CD4-positive, alpha-beta T cell treated with Interleukin-1 beta for 1 hour (primary cell): ENCODE data around the gene ZGLP1.
"Not testable (repeated sequence)": the region's sequence is repeated elsewhere in the genome, so short reads cannot be mapped to it uniquely, and the experiment has no call there.

Source experiments
- DNase-seq, 2 donors: peaks; one replicate each; pipeline ENCODE4 v3.0.0-alpha.2; 2020 to 2022

ZGLP1 gene

DNA sequence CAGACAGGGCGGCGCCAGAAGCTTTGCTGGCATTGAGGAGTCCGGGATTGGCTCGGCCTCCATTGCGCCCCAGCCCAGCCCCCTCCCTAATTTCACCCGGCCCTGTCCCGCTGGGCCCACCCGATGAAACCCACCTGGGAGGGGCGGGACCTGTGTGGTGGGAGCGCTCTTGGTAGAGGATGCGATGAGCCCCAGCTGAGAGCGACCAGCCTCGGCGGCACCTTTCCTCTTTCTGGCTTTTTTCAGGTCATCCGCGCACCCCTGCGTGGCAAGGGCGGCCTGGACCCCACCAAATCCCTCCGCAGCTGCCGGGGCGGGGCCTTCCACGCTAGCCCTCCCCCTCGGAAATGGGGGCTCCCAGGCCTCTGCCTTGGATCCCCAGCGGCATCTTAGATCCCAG lies at the start of gene ZGLP1:
Gene ZGLP1 (minus strand): TSS at position 393 of the 400 bp plus-strand sequence.
- no peak for DNase-seq

DNA sequence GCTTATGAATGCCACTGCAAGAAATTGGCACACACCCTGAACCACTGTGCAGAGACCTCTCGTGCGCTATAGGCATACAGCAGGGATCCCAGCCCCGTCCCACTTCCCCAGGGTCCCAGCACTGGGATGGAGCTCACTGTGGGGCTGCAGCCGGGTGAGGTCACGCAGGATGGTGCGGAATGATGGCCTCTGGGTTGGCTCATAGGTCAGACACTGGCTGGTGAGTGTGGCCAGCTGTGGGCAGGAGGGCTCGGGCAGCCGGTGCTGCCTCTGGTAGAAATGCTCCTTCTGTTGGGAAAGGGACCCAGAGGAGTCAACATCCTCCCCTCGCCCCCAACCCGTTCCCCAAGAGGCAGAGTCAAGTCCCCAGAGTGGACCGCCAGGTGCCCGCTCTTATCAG lies 46.8 kb upstream of the ZGLP1 start:
- no peak for DNase-seq

DNA sequence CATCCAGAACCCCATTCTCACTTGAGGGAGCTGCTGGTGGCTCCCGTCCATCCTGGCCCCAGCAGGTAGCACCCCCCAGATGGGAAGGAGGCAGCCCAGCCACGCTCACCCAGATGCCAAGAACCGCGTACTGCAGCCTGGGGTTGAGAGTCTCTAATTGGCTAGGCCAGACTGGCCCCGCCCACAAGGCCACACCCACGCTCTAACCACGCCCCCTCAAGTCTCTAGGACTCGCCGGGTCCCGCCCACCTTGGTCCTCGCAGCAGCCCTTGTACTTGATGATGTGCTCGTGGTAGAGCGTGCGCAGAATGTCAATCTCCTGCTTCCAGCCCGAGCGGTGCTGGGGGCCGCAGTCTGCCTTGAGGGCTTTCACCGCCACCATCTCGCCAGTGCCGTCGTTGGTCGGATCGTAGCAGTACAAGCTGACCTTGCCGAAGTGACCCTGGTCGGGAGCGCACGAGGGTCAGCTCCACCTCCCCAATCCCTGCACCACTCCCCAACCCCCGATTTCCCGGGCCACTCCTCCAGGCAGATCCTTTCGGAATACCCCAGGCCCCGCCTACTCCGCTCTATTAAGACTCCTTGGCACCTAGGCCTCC lies 44.3 kb upstream of the ZGLP1 start:
- peak; percentile 36 to 39 for DNase-seq

DNA sequence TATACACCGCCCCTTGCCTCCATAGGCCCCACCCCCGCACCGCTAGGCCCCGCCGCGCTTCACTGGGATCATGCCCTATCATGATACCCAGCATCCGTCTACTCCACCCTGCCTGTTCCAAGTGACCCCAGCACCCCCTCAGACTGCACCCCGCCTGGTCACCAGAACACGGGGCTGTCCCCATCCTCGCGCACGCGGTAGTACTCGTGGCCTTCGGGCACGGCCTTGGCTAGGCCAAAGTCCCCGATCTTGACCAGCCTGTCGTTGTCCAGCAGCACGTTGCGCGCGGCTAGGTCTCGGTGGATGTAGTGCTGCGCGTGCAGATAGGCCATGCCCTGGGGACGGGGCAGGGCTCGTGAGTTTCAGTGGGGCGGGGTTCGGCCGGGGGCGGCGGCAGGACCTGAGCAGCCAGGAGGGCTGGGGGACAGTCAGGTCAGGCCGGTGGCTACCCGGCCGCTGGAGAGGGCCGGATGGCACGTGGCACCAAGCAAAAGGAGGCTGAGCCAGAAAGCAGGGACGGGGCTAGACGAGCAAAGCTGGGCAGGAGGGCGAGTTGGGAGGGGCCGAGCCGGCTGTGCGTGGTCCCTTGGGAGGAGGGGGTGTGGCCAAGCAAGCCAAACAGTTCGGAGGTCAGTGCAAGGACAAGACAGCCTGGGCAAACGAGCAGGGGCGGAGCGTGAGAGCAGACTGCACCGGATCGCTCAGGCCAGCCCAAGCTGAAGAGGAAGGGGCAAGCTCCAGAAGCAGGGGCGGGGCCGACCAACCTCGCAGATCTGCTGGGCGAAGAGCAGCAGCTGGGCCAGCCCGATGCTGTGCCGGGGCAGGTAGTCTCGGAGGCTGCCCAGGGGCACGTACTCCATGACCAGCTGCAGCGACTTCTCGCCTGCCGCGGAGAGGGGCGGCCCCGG lies 43.4 kb upstream of the ZGLP1 start:
- no peak for DNase-seq

DNA sequence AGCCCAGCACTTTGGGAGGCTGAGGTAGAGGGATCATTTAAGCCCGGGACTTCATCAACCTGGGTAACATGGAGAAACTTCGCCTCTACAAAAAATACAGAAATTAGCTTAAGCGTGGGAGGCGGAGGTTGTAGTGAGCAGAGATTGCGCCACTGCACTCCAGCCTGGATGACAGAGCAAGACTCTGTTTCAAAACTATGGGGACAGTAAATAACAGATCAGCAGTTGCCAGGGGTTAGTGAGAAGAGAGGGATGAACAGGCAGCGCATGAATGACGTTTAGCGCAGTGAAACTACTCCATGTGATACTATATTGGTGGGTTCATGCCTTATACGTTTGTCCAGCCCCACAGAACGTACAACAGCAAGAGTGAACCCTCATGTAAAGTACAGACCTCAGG lies 36.9 kb upstream of the ZGLP1 start:
- peak in 1 of 2 donors; percentile 66 for DNase-seq

DNA sequence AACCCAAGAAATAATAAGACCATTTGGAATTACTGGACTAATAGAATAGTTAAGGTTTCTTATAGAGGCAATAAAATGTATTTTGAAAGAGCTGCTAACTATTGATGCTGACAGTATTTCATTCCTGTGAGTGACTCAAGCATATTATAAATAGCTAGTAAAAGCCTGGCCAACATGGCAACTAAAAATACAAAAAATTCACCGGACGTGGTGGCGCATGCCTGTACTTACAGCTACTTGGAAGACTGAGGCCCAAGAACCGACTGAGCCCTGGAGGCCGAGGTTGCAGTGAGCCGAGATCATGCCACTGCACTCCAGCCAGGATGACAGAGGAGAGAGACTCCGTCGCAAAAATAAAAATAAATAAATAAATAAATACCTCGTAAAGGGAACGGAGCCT lies 35.2 kb upstream of the ZGLP1 start:
- DNase-seq, result no peak

DNA sequence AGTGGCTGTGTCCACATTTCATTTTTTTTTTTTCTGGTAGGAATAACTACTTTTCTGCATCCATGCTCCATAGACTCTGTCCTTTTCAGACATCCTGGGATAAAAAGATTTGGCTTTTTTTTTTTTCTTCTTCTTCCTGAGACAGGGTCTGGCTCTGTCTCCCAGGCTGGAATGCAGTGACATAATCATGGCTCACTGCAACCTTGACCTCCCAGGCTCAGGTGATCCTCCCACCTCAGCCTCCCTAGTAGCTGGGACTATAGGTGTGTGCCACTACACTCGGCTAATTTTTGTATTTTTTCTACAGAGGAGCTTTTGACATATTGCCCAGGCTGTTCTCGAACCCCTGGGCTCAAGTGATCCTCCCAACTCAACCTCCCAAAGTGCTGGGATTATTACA lies 33.9 kb upstream of the ZGLP1 start:
- no peak for DNase-seq

DNA sequence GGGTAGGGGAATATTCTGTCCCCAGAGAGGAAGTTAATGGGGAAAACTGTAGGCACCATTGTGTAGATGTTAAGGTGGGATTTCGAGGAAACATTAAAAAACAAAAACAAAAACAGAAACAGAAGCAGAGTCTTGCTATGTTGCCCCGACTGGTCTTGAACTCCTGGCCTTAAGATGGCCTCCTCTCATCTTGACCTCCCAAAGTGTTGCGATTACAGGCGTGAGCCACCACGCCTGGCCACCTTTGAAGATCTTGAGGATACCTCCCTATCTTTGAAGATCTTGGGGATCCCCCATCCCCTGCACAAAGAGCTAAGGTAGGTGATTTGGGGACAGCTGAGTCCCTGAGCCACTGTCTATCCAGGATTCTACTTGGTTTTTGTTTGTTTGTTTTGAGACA lies 30.4 kb upstream of the ZGLP1 start:
- DNase-seq, result no peak

DNA sequence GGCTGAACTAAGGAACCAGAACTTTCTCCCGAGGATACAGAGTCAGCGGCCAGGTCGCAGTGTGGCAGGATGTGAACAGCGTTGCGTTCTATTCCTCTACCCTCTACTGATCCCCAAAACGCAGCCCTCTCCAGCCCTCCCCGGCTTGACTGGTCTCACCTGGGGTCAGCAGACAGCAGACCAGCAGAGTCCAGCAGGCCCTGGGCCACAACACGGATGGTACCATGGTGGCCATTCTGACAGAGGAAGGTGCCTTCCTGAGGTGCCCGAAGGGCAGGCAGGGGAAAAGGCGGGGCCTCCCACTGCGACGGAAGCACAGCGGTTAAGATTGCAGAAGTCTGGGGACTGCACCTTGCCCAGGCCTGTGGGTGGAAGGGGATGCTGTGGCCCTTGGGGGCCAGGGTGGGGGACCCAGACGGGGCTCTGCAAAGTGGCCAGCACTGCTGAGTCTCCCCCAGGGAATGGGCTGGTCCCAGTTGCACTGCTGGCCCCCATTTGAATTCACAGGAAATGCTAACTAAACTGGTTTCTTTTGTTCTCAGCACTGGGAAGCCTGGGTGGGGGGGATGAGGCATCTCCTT lies 29.9 kb upstream of the ZGLP1 start, which contains the start of gene ICAM3:
Gene ICAM3 (minus strand): TSS at position 245 of the 581 bp plus-strand sequence. CDS start 10 bp downstream, at position 235.
- DNase-seq, result peak; percentile 61 to 68

DNA sequence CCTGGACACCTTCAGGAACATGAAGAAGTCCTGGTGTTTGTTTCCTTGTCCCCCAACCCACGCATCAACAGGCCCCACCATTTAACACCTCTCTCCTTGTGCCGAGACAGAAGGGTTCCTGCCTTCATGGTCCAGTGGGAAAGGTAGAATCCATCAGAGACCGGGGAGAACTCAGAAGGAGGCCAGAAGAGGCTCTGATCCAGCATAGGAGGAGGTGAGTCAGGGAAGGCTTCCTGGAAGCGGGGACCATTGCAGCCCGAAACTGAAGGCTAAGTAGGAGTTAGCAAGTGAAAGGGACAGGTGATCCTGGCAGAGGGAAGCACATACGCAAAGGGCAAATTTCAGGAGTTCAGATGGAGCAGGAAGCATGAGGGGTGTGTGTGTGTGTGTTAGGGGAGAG lies 29.3 kb upstream of the ZGLP1 start:
- no peak for DNase-seq

DNA sequence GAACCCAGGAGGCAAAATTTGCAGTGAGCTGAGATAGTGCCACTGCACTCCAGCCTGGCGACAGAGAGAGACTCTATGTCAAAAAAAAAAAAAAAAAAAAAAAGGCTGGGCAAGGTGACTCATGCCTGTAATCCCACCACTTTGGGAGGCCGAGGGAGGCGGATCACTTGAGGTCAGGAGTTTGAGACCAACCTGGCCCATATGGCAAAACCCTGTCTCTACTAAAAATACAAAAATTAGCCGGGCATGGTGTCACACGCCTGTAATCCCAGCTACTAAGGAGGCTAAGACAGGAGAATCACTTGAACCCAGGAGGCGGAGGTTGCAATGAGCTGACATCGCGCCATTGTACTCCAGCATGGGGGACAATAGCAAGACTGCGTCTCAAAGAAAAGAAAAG lies 27.1 kb upstream of the ZGLP1 start:
- not testable (repeated sequence) for DNase-seq

DNA sequence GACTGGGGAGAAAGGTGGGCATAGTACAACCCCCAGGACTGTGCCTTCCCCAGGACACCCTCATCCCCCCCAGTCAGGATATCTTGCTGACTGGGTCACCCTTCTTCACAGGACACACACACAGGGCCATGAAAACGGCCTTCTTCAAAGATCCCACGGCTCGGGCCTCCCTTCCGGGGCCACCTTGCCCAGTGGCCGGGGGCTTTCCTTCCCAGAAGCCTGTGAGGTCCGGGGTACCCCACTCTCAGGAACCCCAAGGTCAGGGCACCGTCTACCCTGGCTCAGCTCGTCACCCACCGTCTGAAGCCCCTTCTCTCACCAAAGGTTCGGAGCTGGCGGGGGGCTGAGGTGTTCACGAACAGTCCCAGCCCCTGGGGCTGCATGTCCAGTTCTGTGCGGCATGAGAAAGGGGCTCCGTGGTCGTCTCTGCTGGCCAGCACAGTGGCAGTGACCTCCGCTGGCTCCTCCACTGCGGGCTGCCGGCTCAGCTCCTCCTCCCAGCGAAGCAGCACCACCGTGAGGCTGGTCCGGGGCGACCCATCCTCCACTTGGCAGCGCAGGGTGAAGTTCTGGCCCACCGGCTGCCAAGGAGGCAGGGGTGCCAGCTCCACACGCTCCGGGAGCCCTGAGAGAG lies 25.9 kb upstream of the ZGLP1 start:
- DNase-seq, result no peak

DNA sequence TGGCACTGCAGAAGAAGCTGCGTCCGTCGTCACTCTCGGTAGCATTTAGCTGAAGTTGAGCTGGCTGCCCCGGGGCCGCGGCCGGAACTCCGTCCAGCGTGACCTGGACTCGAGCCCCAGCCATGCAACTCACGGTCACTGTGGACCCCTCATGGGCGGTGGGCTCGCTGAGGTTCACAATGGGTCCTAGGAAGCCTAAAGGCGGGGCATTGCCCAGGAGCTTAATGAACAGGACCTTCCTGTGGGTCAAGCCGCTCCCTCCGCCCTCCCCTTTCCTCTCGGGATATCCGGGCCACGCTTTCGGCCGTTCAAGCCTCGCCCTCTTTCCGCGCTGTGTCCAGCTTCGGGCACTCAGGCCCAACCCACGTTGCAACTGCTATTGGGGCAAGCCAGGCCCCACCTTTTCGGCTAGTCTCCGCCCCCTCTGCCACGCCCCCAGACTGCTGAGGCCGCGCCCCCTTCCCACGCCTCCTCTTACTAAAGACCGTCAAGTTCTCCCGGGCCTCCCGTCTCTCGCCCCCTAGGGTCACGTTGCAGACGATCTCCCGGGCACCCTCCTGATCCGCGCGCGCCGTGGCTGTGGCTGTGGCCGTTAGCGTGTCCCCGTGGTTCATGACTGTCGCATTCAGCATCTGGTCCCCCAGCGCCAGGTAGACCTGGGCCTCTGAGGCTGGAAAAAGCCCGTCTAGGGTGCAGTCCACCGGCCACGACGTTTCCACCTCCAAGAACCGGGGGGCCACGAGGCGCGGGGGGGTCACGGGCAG lies 25.2 kb upstream of the ZGLP1 start:
- peak; percentile 29 for DNase-seq

DNA sequence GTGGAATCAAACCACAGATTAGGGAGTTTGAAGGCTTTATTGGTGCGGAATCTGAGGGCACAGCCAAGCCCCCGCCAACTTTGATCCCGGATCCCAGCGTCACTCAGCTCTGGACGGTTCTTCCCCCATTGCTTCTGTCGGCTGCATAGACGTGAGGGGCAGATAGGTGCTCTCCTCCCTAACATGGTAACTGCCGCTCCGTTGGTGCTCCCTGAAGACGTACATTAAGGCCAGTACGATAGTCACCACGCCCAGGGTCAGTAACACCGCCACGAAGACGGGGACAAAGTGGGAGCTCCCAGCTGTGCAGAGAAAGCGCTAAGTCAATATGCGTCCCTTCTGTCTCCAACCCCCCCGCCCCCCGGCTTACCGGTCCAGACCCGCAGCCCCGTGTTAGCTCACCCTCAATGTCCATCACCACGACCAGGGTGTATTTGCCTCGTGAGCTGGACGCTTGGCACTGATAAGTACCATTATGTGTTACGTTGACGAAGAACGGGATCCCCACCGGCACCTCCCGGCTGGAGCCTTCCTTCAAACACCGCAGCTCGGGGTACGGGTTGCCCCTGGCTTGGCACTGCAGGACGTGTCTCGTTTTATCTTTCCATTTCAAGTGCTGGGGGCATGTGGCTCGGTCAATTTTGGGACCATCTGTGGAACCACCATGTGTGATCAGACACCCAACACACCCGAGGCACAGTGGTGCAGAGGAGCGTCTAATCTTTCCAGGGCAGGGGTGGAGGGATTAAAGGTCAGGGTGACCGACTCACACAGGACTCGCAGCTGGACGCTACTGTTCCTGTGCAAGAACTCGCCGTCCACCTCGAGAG lies 24.4 kb upstream of the ZGLP1 start:
- no peak for DNase-seq

DNA sequence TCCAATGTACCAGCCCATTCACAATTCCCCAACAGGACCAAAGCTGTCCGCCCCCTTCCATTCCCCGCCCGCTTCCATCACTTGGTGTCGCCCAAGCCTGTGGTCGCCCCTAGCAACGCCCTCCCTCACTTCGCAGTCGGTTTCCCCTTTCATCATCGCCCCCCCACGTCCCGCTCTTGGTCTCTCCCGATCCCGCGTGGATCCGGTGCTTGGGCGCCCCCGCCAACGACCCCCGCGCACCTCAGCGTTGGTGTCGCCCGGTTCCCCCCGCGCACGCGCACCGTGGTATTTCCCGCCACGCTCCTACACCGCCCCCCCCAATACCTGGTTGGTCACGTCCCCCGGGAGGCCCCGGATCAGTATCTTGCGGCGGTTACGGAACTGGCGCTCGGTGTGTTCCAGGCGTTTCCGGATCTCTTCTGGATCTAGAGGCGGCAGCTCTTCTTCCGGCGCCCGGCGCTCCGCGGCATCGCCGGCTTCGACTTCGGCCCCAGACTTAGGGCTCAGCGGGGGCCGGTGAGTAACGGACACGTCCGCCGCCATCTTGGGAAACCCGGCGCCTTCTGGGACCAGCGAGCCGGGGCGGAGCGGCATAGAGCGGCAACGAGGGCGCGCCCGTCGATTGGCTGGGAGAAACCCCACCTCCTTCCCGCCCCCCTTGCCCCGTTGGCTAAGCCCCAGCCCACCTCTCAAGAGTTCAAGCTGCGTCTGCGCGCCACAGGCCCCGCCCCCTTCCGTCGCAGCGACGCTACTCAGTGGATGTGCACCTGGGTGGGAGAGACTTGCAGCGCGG lies 23.5 kb upstream of the ZGLP1 start, which contains the start of gene RAVER1:
Gene RAVER1 (minus strand): TSS at position 565 of the 793 bp plus-strand sequence. CDS start 22 bp downstream, at position 543.
- peak; percentile 98 for DNase-seq

DNA sequence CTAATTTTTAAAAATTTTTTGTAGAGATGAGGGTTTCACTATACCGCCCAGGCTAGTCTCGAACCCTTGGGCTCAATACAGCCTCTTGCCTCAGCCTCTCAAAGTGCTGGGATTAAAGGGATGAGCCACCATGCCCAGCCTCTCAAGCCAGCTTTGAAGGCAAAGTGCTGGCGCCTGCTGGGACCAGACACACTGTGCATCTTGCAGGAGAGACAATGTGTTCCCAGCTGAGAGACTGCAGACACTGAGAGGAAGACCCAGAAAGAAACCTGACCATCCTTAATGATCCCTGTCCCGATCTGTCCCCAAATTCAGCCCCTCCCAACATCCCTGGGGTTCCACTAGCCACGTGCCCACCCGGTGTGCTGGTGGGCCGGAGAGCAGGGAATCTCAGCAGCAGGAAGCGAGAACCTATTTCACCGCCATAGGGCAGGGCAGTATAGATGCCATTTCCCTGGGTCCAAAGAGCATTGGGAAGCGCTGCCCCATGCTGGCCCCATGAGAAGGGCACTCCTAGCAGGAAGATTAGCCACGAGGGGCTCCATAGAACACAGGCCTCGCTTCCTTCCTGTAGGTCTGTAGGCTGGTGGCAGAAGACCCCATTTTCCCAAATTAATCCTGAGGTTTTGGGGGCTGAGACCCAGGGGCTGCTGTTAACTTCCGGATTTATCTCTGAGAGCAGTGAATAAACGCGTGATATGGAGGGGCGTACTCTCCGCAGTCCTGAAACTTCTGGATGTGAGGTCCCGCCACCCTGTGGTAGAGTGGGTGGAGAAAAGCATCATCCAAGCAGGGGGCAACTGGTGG lies 22.7 kb upstream of the ZGLP1 start:
- DNase-seq, result no peak

DNA sequence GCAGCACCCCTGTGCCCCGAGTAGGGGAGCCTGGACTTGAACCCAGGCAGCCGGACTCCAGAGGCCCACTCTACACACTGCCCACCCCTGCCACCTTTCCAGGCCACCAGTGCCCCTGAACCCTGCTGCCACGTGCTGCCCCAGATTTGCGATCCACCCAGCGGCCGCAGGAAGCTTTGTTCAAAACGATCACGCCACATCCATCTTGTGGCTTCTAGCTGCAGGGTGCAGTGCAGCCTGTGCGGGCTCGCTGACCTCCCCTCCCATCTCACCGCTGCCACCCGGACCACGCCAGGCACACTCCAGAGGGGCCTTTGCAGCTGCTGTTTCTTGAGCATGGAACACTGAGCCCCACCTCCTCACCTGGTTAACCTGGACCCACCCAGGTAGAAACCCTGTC lies 19.9 kb upstream of the ZGLP1 start:
- no peak for DNase-seq

DNA sequence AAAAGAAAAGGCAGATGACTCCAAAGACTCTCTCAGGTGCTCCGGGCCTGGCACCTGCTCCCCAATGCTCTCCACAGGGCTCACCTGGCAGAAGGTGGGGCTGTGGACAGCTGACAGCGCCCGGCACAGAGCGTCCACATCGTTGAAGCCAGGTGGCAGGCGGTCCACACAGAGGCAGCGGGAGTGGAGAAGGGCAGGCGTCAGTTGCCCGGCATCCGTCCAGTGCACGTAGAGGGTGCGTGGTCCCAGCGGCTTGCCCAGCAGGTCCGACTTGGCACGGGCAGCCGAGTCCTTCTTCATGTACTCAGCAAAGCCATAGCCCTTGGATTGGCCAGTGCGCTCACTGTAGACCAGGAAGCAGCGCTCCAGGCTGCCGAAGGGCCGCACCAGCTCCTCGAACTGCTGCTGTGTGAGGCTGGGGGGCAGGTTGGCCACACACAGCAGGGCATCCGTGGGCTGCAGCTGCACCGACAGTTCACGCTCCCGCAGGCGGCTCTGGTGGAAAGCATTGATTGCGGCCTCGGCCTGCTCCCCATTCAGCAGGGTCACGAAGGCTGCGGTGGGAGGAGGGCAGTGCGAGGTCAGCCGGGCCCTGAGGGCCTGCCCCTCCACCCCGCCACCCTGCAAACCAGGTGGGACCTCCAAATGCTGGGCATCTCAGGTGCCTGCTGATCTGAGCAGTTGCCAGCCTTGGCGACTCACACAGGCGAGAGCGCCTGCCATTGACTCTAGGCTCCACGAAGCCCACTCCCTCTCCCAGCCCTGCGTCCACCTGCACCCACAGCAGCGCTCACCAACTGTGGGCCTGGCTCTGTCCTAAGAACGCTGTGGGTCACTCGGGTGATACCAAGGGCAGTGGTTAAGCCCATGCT lies 19.2 kb upstream of the ZGLP1 start:
- DNase-seq, result no peak

DNA sequence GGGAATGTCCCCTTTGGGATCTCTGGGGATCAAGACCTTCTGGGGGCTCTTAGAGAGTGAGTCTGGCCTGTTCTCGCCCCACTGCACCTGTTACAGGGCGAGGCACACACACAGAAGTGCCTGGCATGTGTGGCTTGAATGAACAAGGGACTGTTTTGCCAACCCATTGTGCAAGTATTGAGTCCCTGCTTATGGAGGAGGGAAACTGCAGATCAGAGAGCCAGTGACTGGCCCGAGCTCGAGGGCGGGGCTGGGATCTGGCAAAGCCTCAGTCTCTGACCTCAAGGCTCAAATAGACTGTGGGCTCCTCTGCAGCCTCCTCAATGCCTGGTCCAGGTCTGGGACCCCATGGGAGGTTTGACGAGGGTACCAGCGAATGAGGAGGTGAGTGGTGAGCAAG lies 18.2 kb upstream of the ZGLP1 start:
- DNase-seq, result no peak
